ENCODE measurements around the gene SLC2A6. TPM values are rescaled to one million over a fixed set of nuclear protein-coding genes. Genes with fewer than 3 reads are reported as not detected.

SLC2A6 gene
- total and polyA plus RNA-seq, 2 donors from 2014 or later = 2.5 to 5.8 TPM

DNA sequence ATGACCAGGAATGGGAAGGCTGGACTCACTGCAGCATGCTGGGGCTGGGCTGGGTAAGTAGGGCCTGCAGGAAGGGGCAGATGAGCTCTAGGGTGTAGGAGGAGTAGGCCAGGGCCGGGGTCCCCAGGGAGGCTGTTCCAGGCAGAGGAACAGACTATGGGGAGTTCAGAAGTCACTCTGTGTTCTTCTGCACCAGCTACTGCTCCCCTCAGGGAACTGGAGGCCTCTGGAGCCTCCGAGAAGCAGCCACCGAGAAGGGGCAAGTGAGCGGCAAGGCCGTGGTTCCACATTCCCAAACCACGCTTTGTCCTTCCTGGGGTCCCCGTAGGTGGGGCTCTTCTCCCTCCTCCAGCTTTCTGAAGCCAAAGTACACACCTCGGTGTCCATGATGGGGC, 8.4 kb upstream of the SLC2A6 start:
- peak in 1 of 5 donors; percentile 59 for DNase-seq
- Histone ChIP-seq H3K36me3 (ENCODE audit: control insufficient read depth in 2 of 3, insufficient read depth in 3 of 3, low read length in 3 of 3) (no peaks in the 10 kb centered on the region), H3K27ac (ENCODE audit: low read depth in 2 of 2, low read length in 2 of 2) (no peak overlapping the region), H3K4me3 (ENCODE audit: low read length in 3 of 3) (no peak overlapping the region), H3K27me3 (ENCODE audit: control insufficient read depth, insufficient read depth, low read length) (no peaks in the 10 kb centered on the region), H3K9me3 (ENCODE audit: control insufficient read depth in 2 of 3, insufficient read depth in 1 of 3, low read length in 3 of 3) (no peaks in the 10 kb centered on the region), H3K4me1 (ENCODE audit: control insufficient read depth in 2 of 3, insufficient read depth in 2 of 3, low read depth in 1 of 3, low read length in 3 of 3) (peaks cover 0 to 3% (median 0%) of the 10 kb centered on the region in 3 donors), H3K9ac (ENCODE audit: low read length in 3 of 3) (no peak overlapping the region)
- FAIRE-seq = no peak
- intact Hi-C loops (cut with DNase I) = loop anchor here (5.0 to 10.0 kb wide), 2 partner anchors 80 to 303 kb away; no protein-coding TSS in a partner anchor
- TF ChIP-seq CTCF (IDR thresholded peaks at IDR 0.05; ENCODE audit: borderline replicate concordance, extremely low read depth, insufficient read depth) = no peak

GRCh38 chr9:133485531-133486260, 6.8 kb upstream of the SLC2A6 start:
- Histone ChIP-seq H3K4me1 (ENCODE audit: control insufficient read depth in 2 of 3, insufficient read depth in 2 of 3, low read depth in 1 of 3, low read length in 3 of 3) (no peaks in the 10 kb centered on the region), H3K9ac (ENCODE audit: low read length in 3 of 3) (no peak overlapping the region), H3K27ac (ENCODE audit: low read depth in 2 of 2, low read length in 2 of 2) (no peak overlapping the region), H3K4me3 (ENCODE audit: low read length in 3 of 3) (no peak overlapping the region), H3K27me3 (ENCODE audit: control insufficient read depth, insufficient read depth, low read length) (no peaks in the 10 kb centered on the region), H3K9me3 (ENCODE audit: control insufficient read depth in 2 of 3, insufficient read depth in 1 of 3, low read length in 3 of 3) (no peaks in the 10 kb centered on the region), H3K36me3 (ENCODE audit: control insufficient read depth in 2 of 3, insufficient read depth in 3 of 3, low read length in 3 of 3) (no peaks in the 10 kb centered on the region)
- DNase-seq (peak in 1 of 5 donors; percentile 76), FAIRE-seq (no peak)
- no peak for TF ChIP-seq CTCF (IDR thresholded peaks at IDR 0.05; ENCODE audit: borderline replicate concordance, extremely low read depth, insufficient read depth)
- intact Hi-C loops (cut with DNase I) = loop anchor here (5.0 to 10.0 kb wide), 2 partner anchors 78 to 301 kb away; no protein-coding TSS in a partner anchor

GRCh38 chr9:133484671-133485437, 6.0 kb upstream of the SLC2A6 start:
- no peaks in the 10 kb centered on the region for H3K4me1 ChIP-seq (ENCODE audit: control insufficient read depth in 2 of 3, insufficient read depth in 2 of 3, low read depth in 1 of 3, low read length in 3 of 3)
- no peak for TF ChIP-seq CTCF (IDR thresholded peaks at IDR 0.05; ENCODE audit: borderline replicate concordance, extremely low read depth, insufficient read depth)
- DNase-seq (peak in 3 of 5 donors; percentile 44 to 76 (median 56)), FAIRE-seq (no peak)
- H3K27me3 ChIP-seq (ENCODE audit: control insufficient read depth, insufficient read depth, low read length) = no peaks in the 10 kb centered on the region
- no peaks in the 10 kb centered on the region for H3K9me3 ChIP-seq (ENCODE audit: control insufficient read depth in 2 of 3, insufficient read depth in 1 of 3, low read length in 3 of 3)
- intact Hi-C loops (cut with DNase I) = loop anchor here (5.0 to 10.0 kb wide), 2 partner anchors 78 to 300 kb away; no protein-coding TSS in a partner anchor
- no peak overlapping the region for H3K9ac ChIP-seq (ENCODE audit: low read length in 3 of 3)
- no peaks in the 10 kb centered on the region for H3K36me3 ChIP-seq (ENCODE audit: control insufficient read depth in 2 of 3, insufficient read depth in 3 of 3, low read length in 3 of 3)
- H3K27ac ChIP-seq (ENCODE audit: low read depth in 2 of 2, low read length in 2 of 2) = no peak overlapping the region
- H3K4me3 ChIP-seq (ENCODE audit: low read length in 3 of 3) = no peak overlapping the region

Measured in kidney (tissue), 14 donors.